ENCODE measurements around the gene CFAP65.
A peak's percentile ranks its signal among the peaks of the same experiment; 100 is the strongest.

Gene CFAP65

GRCh38 chr2:219009294-219009693, 32.0 kb downstream of the CFAP65 start:
- DNase-seq (ENCODE audit: low spot score) = no peak

GRCh38 chr2:219003979-219004378, 37.3 kb downstream of the CFAP65 start:
- no peak for DNase-seq (ENCODE audit: low spot score)

GRCh38 chr2:219003267-219003634, 38.1 kb downstream of the CFAP65 start:
- DNase-seq (ENCODE audit: low spot score) = no peak

- DNase-seq (ENCODE audit: low spot score) = peak; percentile 66
These were observed 38.7 kb downstream of the CFAP65 start for GRCh38 chr2:219002395-219003266.

GRCh38 chr2:219001577-219002394, 39.5 kb downstream of the CFAP65 start:
- peak; percentile 87 for DNase-seq (ENCODE audit: low spot score)

DNA sequence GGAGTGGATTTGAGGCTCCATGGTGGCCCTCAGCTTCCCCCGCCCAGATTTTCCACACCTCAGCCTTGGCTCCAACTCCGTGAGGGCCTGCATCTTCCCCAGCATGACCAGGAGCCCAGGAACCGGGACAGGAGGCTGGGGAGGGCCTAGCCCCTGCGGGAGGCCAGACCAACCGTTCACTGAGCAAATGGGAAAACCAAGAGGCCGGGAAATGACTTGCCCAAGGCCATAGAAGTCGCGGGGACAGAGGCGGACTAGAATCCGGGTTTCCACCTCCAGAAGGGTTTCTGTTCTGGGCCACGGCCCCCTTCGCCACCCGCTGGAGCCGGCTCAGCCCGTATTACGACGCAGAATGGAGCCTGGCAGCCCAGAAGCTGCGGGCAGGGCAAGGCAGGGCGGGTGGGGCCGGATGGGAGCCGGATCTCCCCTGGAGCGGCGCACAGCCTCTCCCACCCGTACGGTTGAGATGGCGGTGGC, 40.2 kb downstream of the CFAP65 start:
- no peak for DNase-seq (ENCODE audit: low spot score)

- no peak for DNase-seq (ENCODE audit: low spot score)
These were observed 40.8 kb downstream of the CFAP65 start for GRCh38 chr2:219000569-219000960.

DNA sequence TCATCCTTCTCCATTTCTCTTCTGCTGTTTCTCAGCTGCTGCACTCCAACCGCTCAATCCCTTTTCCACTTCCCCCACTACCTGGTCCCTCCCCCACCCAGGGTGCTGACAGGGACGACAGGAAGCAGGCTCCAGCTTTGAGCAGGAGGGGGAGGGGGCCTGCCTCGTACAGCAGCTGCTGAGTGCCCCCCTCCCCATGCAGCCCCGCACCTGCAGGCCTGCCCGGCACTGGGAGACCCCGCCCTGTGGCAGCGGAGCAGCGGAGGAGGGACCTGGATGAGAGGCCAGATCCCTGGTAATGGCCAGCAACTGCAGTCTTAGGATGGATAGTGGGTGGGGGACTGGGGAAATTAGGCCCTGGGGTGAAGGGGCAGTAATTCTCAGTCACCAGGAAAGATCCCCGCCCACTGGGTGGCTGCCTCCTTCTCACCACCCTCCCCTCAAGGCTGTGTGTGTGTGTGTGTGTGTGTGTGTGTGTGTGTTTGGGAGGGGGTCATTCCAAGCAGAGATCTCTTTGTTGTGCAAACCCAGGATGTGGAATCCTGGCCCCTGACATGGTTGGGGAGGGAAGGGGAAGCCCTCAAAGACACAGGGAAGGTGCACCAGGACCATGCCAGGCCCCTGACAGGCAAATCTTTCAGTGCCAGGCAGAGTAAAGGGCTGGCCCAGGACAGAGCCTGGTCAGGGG, 41.3 kb downstream of the CFAP65 start:
- DNase-seq (ENCODE audit: low spot score) = no peak

GRCh38 chr2:218999021-218999880, 42.1 kb downstream of the CFAP65 start:
- DNase-seq (ENCODE audit: low spot score) = no peak

- peak; percentile 41 for DNase-seq (ENCODE audit: low spot score)
These were observed 42.8 kb downstream of the CFAP65 start for GRCh38 chr2:218998414-218999002.

- DNase-seq (ENCODE audit: low spot score) = no peak
These were observed 43.6 kb downstream of the CFAP65 start for GRCh38 chr2:218997731-218998130.

- DNase-seq (ENCODE audit: low spot score) = no peak
These were observed 44.4 kb downstream of the CFAP65 start for GRCh38 chr2:218996937-218997336.

DNA sequence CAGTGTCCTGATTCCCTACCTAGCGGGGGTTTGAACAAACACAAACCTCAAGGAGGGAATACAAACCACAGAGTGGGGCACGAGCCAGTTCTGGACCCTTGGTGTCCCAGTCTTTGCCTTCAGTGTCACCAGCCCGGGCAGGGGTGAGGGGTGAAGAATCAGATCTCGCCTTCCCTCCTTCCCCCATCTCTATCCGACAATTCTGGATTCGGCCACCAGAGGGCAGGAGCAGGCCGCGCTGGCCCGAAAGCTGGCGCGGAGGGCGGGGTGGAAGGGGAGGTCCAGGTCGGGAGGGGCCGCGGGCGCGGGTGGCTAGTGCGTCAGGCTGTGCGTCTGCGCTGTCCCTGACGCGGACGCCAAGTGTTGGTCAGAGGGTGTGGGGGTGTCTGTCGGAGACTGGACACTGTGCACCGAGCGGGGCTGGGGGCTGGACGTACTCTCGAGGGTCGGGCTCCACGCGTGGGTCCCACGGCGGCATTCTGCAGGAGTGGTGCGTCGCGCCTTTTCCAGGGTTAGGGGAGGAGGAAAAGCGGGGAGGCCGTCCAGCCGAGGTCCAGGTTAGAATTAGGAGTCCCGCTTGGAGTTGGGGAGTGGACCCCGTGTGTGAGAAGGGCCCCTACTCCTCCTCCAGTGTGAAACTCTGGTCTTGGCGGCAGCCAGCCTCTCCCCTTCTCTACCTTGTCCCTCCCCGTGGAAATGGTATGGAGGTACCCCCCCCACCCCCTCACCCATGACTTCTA, 45.2 kb downstream of the CFAP65 start:
- DNase-seq (ENCODE audit: low spot score) = peak; percentile 66

DNA sequence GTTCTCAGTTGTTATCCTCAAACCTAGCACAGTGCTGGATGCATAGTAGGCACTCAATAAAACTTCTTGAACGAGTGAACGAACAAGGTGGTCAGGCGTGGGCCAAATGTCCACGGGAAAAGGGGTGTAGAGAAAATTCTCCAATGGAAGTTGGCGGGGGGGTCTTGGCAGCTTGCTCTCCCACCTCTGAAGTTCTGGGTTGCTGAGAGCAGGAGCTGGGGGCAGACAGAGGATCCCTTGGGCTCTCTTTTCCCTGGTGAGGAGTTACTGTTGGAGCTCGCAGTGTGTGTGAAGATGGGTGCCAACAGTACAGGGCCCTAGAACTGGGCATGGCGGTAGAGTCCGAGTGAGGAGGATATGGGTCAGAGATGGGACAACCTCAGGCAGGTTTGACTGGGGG, 45.8 kb downstream of the CFAP65 start:
- no peak for DNase-seq (ENCODE audit: low spot score)

DNA sequence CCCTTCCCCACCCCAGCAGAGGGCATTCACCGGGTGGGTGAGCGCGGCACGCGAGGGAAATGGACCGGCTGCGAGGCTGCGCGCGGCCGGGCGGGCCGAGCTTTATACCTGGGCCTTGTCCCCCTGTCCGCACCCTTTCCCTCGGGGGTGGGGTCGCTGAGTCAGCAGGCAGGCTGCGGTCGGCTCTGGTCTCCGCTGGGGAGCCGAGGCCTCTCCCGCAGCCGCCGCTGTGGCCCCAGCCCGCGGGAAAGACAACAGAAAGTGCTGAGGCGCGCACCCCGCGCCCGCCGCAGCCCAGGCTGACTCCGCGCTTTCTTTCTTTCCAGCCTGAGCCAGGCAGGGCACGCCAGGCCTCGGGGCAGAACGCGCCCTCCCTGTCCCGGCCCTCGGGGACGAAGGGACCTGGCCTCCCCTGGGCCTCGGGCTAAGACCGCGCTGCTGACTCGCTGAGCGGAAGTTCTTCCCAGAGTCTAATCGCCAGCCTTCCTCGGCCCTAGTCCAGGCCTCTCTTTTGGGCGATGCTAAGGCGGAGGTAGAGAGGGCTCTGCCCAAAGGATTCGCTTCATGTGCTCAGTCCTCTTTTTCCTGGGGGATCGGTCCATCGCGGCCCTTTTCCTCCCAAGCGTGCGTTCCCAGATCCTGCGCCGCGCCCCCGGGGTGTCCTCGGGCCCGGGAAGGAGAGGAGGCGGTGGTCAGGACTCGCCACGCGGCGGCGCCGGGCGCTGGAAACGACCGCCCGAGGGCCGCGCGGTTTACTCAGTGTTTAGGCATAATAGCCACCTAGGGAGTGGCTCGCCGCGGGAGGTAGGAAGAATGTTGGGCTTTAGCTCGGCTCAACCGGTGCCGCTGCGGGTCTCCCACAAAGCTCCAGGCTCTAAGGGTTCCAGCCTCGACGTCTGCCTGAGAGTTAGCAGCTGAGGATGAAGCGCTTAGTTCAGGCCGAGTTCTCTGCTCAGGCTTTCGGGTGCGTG, 47.7 kb downstream of the CFAP65 start, which contains the start of gene CRYBA2:
TSS of gene CRYBA2 (minus strand) at position 78 of the 971 bp plus-strand sequence. CDS start 246 bp downstream, outside the sequence.
- DNase-seq (ENCODE audit: low spot score) = peak; percentile 51

- no peak for DNase-seq (ENCODE audit: low spot score)
These were observed 48.5 kb downstream of the CFAP65 start for GRCh38 chr2:218992703-218993344.

DNA sequence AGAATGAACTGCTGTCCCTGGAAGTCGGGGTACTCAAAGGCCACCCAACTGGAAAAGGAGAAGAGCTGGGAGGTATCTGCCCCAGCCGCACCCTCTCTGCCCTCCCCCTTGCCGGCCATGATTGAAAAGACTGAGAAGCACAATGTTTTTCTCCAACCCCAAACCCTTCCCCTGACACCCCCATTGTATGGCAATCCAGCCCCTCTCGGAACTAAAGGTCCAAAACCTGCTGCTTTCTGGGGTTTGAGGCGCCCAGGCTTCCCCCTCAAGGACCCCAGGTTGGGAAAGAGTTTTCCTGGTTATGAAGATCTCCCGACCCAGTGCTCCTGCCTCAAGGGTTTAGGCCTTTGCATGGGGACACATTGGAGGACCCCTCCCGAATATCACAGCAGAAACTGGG, 49.1 kb downstream of the CFAP65 start:
- no peak for DNase-seq (ENCODE audit: low spot score)

GRCh38 chr2:218991674-218992168, 49.6 kb downstream of the CFAP65 start:
- DNase-seq (ENCODE audit: low spot score) = no peak
